HG03342 (cell line): ENCODE measurements around the gene ABCG1.

Source experiments
- ATAC-seq: cut with Tn5 transposase; IDR thresholded peaks from one replicate; pipeline ENCODE4 v1.9.1; 2021; ENCODE audit warnings: mild to moderate bottlenecking, moderate library complexity; ENCODE audit not compliant: unreplicated experiment

The ABCG1 gene

DNA sequence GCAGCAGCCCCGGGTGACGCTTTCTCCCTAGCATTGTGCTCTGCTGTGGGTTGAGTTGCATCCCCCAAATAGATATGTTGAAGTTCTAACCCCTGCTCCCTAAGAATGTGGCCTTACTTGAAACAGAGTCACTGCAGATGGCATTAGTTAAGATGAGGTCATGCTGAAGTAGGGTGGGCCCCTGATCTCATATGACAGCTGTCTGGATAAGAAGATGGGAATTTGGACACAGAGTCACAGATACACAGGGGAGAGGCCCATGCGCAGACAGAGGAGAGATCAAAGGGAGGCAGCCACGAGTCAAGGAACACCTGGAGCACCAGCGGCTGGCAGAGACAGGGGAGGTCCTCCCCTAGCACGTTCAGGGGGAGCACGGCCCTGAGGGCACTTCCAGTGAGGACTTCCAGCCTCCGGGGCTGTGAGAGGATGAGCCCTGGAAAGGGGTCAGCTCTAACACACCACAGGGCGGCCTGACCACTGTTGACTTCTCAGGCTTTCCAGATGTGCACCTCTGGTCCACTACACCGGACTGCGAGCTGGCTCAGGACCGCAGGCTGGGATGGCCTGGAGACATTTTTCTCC, 46.4 kb downstream of the ABCG1 start:
- no peak for ATAC-seq

DNA sequence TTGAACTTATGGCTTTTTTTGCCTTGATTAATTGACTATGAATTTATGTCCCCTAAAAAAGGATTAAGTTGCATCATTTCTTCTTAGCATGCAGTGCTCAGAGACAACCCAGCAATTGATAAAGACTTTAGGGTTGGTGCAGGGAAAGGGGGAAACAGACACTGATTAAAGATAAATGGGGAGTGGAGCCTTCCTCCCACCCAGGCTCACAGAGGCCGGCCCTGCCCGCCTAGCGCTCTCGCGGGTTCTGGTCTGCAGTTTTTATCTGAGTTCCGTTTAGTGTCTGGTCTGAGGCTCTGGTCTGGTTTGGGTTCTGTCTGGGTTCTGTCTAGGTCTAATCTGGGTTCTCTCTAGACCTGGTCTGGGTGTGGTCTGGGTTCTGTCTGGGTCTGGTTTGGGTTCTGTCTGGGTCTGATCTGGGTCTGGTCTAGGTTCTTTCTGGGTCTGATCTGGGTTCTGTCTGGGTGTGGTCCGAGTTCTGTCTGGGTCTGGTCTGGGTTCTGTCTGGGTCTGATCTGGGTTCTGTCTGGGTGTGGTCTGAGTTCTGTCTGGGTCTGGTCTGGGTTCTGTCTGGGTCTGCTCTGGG, 48.1 kb downstream of the ABCG1 start:
- ATAC-seq = no peak

DNA sequence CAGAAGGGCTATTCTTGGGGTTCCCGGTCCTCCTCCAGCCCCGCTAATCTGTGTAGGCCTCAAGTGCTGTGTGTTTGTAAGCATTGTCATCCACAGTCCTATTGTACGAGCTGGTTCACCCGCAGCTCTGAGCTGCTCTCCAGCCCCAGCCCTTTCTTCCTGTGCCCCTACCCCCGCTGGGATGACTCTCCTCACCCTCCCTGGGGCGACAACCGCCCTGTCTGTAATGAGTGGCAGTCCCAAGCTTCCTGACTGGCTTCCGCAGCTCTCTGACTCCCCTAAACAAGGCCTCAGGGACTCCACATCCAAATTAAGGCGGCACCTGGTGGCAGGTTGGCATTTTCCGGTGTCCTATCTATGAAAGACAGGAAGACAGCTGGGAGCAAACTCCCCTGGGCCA, 50.4 kb downstream of the ABCG1 start:
- ATAC-seq = no peak

DNA sequence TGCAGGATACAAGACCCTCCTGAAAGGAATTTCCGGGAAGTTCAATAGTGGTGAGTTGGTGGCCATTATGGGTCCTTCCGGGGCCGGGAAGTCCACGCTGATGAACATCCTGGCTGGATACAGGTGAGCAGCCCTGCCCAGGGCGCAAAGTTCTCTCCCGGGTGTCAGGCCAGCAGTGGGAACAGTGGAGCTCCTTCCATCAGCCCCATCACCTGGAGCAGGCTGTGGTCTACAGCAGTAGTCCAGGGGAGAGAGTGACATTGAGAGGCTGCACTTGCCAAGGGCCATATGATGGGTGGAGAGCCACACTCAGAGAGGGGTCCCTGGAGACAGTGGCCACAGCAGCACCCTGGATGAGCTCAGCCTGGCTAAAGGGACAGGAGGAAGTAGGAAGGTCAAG, 52.1 kb downstream of the ABCG1 start:
- ATAC-seq = no peak

DNA sequence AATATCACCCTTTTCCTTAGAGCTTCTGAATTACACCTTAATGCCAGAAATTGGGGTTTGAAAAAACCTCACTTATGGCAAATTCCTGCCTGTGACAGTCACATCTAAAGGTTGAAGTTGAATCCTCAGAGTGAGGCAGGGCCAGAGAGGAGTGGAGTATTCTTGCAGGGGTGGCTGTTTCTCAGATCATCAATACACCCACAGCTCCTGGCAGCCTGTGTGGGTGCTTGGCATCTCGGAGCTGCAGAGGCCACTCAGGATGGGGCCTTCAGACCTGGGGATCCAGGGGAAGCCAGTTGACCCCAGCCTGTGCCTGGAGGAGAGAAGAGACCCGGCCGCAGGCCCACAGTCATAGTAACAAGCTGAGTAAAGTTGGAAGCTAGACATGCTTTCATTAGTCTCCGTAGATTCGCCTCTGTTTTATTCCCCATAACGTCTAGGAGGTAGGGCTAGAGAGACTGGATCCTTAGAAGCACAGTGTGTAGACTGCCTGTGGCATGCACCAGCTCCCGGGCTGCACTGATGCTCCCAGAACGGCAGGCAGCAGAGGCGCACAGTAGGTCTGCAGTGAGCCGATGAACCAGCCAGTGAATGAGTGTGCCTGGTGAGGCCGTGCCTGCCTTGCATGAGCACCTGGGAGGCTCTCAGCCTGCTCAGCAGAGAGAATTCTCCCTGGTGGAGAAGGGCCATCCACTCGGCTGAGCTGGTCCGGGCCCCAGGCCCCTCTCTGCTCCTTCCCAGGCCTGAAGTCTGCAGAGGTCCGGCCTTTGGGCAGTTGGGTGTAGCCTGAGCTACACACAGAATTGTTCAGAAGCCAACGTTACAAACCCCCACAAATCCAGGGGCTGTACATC, 53.4 kb downstream of the ABCG1 start:
- ATAC-seq = no peak

DNA sequence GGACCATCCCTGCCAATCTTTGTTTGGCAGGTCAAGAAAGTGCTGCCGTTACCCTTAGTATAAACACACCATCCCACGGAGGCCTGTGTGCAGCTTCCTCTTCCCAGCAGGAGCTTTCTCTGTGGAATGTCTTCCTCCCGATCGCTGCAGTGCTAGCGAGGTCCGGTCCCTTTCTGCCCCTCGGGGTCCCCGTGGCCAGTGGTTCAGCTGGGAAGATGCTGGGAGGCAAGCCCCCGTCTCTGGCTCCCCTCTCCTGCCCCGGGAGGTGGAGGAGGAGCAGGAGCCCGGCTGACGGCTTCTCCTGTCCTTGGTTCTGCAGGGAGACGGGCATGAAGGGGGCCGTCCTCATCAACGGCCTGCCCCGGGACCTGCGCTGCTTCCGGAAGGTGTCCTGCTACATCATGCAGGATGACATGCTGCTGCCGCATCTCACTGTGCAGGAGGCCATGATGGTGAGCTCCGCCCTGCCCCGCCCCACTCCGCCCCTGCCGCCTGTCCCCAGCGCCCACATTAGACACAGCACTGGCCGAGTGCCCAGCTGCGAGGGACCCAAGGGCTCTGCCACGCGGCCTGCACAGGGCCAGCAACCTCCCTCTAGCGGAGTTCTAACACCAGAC, 54.2 kb downstream of the ABCG1 start:
- ATAC-seq = no peak

DNA sequence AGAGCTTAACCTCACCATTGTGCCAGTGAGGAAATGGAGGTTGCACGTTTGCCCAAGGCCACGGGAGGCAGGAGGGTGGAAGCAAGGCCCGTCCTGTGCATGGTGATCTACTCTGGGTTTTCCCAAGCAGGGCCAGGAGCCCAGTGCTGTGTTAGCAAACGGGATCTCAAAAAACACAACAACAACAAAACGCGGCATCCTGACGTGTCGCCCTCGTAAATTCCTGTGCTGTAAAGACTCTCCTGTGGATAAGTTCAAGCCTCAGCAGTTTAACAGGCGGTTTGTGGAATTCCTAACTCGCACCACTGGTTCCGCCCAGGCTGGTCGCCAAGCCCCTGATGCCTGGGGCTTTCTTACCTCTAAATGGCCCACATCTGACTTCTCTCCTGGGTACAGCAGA, 57.1 kb downstream of the ABCG1 start:
- ATAC-seq = no peak

DNA sequence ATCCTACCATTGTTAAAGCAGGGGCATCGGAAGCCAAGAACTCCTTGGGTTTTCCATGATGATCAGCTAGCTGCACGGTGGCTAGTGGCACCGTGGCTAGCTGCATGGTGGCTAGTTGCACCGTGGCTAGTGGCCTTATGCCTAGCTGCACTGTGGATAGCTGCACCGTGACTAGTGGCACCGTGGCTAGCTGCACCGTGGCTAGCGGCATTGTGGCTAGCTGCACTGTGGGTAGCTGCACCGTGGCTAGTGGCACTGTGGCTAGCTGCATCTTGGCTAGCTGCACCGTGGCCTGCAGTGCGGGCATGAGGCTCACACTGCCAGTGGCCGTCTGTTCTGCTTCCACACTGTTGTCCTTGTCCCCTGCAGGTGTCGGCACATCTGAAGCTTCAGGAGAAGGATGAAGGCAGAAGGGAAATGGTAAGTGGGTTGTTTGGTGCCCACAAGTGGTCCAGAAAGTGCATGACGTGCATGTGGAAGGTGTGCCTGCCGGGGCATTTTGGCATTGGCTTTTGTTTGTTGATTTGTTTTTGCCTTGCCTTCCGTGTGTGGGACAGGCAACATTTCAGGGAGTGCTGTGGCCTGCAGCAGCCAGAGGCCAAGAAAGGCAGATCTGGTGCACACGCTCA, 57.7 kb downstream of the ABCG1 start:
- no peak for ATAC-seq

DNA sequence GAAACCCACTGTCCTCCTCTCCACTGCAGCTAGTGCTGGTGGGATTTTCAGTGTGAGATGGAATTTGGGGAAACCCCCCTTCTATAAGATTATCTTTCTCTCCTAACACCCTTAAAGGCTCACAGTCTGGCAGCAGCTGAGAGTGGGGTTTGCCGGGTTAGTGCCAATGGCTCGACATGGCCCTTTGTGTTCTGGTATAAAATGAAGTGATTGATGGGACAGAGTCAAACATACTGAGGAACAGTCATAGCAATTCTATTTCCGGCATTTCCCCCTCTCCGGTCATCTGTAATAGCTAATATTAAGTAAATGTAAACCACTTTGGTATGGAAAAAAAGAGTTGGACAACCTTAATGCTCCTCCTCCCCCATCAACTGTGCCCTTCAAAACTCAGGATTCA, 58.7 kb downstream of the ABCG1 start:
- ATAC-seq = no peak

DNA sequence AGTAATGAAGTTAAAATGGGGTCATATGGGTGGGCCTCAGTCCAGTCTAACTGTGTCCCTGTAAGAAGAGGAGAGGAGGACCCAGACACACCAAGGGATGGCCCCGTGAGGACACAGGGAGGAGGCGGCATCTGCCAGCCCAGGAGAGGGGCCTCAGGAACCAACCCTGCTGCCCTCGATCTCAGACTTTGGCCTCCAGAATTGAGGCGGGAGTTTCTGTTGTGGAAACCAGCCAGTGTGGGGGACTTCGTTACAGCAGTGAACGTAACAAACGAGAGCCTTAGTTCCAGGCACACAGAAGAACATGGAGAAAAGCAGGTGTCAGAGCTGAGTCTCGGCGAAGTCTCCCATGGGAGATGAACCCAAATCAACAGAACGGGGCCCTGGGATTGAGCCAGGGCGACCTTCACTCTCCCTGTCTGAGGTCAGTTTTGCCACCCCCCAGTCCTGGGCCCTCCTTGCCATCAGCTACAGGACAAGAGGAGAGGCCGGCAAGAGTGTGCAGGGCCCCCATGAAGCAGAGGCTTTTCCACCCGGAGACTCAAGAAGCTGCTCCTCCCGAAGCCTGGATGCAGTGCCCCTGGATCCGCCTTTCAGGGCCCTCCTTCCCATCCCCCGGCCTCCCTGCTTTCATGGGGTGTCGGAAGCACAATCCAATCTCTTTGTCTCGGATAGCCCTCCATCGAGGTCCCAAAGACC, 59.7 kb downstream of the ABCG1 start:
- no peak for ATAC-seq

DNA sequence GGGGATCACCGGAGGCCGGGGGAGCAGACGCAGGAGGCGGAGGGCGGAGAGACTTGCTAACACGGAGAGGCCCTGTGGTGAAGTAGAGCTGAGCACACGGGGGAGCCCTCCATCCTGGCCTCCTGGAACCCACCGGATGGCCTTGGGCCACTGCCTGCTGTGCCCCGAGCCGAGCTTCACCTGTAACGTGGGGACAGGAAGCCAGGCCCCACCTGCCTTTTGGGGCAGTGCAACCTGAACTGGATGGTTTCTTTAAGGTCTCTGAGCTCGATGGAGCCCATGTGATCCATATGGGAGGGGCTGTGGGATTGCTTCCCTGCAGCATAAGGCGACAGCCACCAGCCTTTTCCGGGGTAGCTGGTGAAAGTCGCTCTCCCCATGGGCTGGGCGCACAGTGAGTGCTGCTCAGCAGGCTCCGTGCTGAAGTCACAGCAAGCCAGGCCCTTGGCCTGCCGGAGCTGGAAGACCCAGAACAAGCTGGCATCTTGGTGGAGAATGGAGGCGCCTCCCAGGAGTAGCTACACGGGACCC, 60.5 kb downstream of the ABCG1 start:
- no peak for ATAC-seq

DNA sequence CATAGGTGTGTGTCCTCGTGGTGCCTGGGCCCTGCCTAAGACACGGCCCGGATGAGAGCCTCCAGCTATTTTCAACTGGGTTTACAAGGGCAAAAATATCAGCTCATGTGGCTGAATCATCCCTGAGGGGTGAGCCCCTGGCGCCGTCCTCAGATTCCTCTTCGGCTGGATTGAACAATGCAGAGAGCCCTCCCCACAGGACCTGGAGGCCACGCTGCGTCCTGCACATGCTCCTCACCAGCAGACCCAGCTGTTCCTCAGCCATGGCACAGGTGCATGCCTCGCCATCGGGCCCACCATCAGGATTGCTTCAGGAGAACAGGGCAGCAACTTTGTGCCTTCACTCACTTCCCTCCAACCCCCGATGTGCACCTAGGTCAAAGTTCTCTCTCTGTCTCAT, 60.9 kb downstream of the ABCG1 start:
- ATAC-seq = no peak

DNA sequence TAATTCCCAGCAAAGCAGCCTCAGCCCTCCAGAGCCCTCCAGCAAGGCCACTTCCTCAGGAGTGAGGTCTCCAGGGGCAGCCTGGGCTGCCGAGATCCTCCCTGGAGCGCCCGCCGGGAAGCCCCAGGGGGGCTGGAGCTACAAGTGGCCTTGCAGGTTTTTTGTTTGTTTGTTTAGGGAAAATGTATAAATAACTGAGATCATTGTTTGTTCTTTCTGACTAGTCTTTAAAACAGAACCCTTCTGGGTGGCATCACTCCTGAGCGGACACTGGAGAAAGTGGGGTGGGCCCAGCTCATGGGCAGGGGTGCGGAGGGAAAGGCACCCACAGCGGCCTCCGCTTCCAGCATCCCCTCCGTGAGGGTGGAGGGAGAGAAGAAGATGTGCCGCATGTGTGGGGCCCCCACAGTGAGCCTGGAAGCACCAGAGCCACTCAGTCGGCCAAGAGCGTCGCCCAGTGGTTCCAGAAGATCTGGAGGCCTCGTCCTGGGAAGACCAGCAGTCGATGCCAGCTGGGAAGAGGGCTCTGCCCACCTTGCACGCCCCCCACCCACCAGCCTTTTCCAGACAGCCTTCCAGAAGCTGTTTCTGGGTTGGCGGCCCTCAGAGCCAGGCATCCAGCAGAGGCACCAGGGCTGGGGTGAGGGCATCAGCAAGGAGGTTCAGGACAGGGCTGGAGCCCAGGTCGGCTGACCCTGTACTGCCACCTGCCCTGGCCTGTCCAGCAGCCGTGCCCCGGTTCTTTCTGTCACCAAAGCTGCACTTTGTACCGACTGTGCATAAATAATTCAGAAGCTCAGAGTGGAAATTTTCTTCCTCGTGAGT, 61.6 kb downstream of the ABCG1 start:
- ATAC-seq = no peak

DNA sequence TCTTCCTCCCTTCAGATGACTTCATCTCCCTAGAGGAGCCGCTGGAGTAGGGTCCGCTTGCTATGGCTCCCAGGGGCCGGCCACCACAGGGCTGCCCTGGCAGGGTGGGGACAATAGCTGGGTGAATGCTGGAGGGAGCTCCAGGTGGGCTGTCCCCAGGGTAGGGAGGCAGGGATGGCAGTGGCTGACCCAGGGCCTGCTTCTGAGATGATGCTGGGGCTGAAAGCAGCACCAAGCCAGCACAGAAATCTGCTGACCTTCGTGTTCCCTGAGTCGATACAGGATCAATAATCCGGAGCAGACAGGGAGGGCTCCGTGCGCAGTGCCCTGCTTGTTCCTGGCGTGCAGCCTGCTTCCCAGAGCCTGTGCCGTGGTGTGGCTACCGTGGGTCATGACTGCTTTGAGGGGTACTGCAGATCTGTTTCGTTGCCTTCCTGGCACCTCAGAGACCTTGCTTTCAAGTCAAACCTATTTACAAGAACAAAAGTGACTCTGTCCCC, 62.3 kb downstream of the ABCG1 start:
- ATAC-seq = no peak

DNA sequence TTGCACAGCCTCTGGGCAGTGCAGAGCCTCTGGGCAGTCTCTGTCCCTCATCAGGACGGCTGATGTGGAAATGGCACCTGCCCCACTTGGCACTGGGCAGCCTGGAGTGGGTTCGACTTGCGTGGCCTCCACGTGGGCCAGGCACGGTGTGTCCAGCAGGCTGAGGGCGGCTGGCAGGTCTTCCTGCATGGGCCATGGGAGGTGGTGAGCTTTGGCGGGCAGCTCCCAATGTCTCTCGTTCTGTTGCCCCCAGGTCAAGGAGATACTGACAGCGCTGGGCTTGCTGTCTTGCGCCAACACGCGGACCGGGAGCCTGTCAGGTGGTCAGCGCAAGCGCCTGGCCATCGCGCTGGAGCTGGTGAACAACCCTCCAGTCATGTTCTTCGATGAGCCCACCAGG, 63.1 kb downstream of the ABCG1 start:
- ATAC-seq = no peak

DNA sequence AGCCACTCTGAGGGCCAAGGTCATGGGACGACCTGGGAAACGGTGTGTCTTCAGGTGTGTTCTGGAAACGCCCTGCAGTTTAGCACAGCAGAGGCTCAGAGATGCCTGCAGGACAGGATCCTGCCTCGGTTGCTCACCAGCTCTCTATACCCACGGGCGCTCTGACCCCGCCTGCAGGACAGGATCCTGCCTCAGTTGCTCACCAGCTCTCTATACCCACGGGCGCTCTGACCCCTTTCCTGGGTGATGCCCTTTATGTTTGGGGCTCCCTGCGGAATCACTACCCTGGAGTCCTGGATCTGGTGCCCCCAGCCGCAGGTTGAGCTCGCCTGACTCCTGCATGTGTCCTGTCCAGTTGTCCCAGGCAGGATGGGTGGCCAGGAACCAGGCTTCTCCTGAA, 63.8 kb downstream of the ABCG1 start:
- ATAC-seq = no peak

DNA sequence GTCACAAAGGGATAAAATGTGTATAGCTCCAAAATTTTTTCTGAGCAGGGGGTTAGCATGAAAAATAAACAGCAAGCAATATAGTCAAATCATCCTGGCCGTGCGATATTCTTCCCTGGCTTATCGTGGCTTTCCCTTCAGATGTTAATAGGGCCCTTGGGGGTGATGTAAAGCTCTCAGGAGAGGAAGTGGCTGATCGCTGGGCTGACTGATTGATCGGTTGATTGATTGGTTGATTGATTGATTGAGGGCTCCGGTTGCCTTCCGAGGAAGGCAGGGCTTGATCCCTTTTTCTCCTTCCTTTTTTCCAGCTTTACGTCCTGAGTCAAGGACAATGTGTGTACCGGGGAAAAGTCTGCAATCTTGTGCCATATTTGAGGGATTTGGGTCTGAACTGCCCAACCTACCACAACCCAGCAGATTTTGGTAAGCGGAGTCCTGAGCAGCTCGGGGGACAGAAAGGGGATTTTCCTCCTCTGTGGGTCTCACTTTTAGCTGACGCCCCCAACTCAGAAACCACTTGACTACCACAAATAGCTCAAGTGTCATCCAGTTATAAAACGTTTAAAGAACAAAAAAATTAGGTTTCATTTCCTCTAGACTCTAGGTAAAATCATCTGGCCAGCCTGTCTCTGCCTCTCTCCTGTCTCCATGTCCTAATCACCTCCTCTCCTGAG, 66.8 kb downstream of the ABCG1 start:
- ATAC-seq = no peak

DNA sequence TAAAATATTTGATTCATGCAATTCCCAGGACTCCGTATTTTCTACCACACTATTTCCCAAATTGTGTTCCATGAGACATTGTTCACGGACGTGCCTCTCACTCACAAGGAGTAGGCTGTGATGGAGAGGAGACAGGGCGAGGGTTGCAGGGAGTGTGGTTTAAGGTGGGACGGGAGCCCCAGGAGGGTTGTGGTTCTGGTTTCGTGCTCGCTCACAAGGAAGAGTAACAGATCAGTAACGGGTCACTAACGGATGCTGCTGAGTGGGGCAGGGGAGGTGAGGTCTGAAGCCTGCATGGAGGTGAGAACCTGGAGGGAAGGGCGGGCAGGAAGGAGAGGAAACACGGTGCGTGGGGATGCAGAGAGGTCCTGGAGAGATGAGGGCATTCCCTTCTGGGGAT, 67.5 kb downstream of the ABCG1 start:
- no peak for ATAC-seq
